Omental fat pad (tissue), 4 donors: ENCODE measurements around the gene SORCS2. TPM values are rescaled to one million over a fixed set of nuclear protein-coding genes. Genes with fewer than 3 reads are reported as not detected.

Experiments used
- ATAC-seq: fragments of 150-250 bp; one replicate; pipeline ENCODE4 v1.9.1; 2016; ENCODE audit warnings: mild to moderate bottlenecking, moderate library complexity; ENCODE audit not compliant: low FRiP score
- DNase-seq: peaks from one replicate; pipeline ENCODE4 v3.0.0-alpha.2; 2019; ENCODE audit warnings: low spot score
- total RNA-seq, 4 donors: library from RNA; depleted of rRNA; stranded (reverse); fragments of >200 nt; gene quantifications; one replicate each; pipeline ENCODE4 v1.1.0, GENCODE V29; 2016
- TF ChIP-seq, protein P1 (sequence below), 3 donors: fragments of 450-650 bp; IDR thresholded peaks; one replicate each; pipeline ENCODE4 v1.5.1; 2016 to 2017; ENCODE audit warnings: antibody characterized with exemption in 3 of 3, mild to moderate bottlenecking in 3 of 3, moderate library complexity in 2 of 3

SORCS2 gene
- total RNA-seq, 4 donors from 2014 or later: 0.63 to 4.6 (median 1.2) TPM

DNA sequence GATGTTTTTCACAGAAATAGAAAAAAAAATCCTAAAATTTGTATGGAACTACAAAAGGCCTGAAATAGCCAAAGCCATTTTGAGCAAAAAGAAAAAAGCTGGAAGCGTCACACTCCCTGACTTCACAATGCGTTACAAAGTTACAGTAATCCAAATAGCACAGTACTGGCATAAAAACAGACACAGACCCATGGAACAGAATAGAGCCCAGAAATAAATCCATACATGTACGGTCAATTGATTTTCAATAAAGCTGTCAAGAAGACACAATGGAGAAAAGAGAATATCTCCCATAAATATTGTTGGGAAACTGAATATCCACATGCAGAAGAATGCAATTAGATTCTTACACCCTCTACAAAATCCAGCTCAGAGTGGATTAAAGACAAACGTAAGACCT, 539.1 kb downstream of the SORCS2 start:
- ATAC-seq (no peak), DNase-seq (no peak)
- TF ChIP-seq, protein P1, sequence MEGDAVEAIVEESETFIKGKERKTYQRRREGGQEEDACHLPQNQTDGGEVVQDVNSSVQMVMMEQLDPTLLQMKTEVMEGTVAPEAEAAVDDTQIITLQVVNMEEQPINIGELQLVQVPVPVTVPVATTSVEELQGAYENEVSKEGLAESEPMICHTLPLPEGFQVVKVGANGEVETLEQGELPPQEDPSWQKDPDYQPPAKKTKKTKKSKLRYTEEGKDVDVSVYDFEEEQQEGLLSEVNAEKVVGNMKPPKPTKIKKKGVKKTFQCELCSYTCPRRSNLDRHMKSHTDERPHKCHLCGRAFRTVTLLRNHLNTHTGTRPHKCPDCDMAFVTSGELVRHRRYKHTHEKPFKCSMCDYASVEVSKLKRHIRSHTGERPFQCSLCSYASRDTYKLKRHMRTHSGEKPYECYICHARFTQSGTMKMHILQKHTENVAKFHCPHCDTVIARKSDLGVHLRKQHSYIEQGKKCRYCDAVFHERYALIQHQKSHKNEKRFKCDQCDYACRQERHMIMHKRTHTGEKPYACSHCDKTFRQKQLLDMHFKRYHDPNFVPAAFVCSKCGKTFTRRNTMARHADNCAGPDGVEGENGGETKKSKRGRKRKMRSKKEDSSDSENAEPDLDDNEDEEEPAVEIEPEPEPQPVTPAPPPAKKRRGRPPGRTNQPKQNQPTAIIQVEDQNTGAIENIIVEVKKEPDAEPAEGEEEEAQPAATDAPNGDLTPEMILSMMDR (IDR thresholded peaks at IDR 0.05): no peak

DNA sequence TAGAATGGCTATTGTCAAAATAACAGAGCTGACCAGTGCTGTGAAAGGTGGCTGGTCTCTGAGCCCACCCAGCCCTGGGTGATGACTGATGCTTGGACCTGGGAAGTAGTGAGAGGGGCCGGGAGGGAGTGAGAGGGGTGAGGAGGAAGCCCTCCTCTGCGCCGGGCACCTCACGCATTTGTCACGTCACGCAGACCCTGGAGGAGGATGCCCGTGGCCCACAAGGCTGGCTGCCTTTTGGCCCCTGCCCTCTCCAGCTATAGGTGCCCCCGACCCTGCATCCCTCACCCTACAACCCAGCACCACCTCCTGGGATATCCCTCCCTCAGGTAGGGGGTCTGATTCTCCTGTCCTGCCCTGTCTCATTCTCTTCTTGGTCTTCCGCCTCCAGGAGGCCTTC, 539.9 kb downstream of the SORCS2 start:
- no peak for DNase-seq
- TF ChIP-seq, protein P1 (IDR thresholded peaks at IDR 0.05): no peak
- no peak for ATAC-seq

GRCh38 chr4:7733201-7733600, 540.9 kb downstream of the SORCS2 start:
- ATAC-seq: no peak
- TF ChIP-seq, protein P1 (IDR thresholded peaks at IDR 0.05): no peak
- DNase-seq: no peak

GRCh38 chr4:7733801-7734650, 541.7 kb downstream of the SORCS2 start:
- TF ChIP-seq, protein P1 (IDR thresholded peaks at IDR 0.05): no peak
- DNase-seq: no peak
- no peak for ATAC-seq

GRCh38 chr4:7734651-7735260, 542.4 kb downstream of the SORCS2 start:
- TF ChIP-seq, protein P1 (IDR thresholded peaks at IDR 0.05): no peak
- no peak for DNase-seq
- no peak for ATAC-seq

GRCh38 chr4:7735395-7735794, 543.1 kb downstream of the SORCS2 start:
- TF ChIP-seq, protein P1 (IDR thresholded peaks at IDR 0.05): no peak
- DNase-seq: no peak
- ATAC-seq: no peak

- ATAC-seq: no peak
- TF ChIP-seq, protein P1 (IDR thresholded peaks at IDR 0.05): no peak
- DNase-seq: no peak
These were observed 543.6 kb downstream of the SORCS2 start for GRCh38 chr4:7735961-7736360.
